HG02970 (cell line): ENCODE results near the gene ADH5.
"Not testable (repeated sequence)": the region's sequence is repeated elsewhere in the genome, so short reads cannot be mapped to it uniquely, and the experiment has no call there.

Experiments used
- ATAC-seq: cut with Tn5 transposase; IDR thresholded peaks from one replicate; pipeline ENCODE4 v1.9.1; 2021; ENCODE audit warnings: mild to moderate bottlenecking, moderate library complexity, moderate number of reproducible peaks; ENCODE audit not compliant: unreplicated experiment, low FRiP score

Gene ADH5

GRCh38 chr4:99038213-99038612 is 50.4 kb downstream of the ADH5 start:
- ATAC-seq, result no peak

- no peak for ATAC-seq
These were observed 54.6 kb downstream of the ADH5 start for GRCh38 chr4:99033956-99034355.

GRCh38 chr4:99029852-99030251 is 58.7 kb downstream of the ADH5 start:
- no peak for ATAC-seq

GRCh38 chr4:99029018-99029735 is 59.4 kb downstream of the ADH5 start:
- ATAC-seq, result peak; percentile 61

- no peak for ATAC-seq
These were observed 60.4 kb downstream of the ADH5 start for GRCh38 chr4:99028187-99028586.

- no peak for ATAC-seq
These were observed 61.3 kb downstream of the ADH5 start for GRCh38 chr4:99027304-99027703.

GRCh38 chr4:99025506-99025905 is 63.1 kb downstream of the ADH5 start:
- ATAC-seq, result no peak

- ATAC-seq, result no peak
These were observed 63.9 kb downstream of the ADH5 start for GRCh38 chr4:99024481-99025275.

GRCh38 chr4:99023800-99024251 is 64.8 kb downstream of the ADH5 start:
- not testable (repeated sequence) for ATAC-seq

- no peak for ATAC-seq
These were observed 66.0 kb downstream of the ADH5 start for GRCh38 chr4:99022566-99022965.

- no peak for ATAC-seq
These were observed 67.2 kb downstream of the ADH5 start for GRCh38 chr4:99021386-99021785.
